HUDEP-2 (cell line): ENCODE data around the gene CIITA.
"Not testable (repeated sequence)": the region's sequence is repeated elsewhere in the genome, so short reads cannot be mapped to it uniquely, and the experiment has no call there.

Experiments used
- DNase-seq, 76 experiments: peaks; one replicate each; lab custom pipeline; 2025; ENCODE audit not compliant: unreplicated experiment in 76 of 76; lab: John Stamatoyannopoulos, UW

Gene CIITA

GRCh38 chr16:10876799-10877341 lies at the start of gene CIITA:
TSS of gene CIITA (plus strand) at chr16:10877202. CDS start at chr16:10877331, 129 bp downstream.
- peak in 36 of 76 experiments; percentile 0 to 51 (median 15) for DNase-seq

GRCh38 chr16:10827691-10828341 lies 49.2 kb upstream of the CIITA start:
- DNase-seq = no peak

- peak in 64 of 76 experiments; percentile 3 to 82 (median 49) for DNase-seq
Measured at GRCh38 chr16:10828851-10829366, 48.1 kb upstream of the CIITA start.

- DNase-seq = not testable (repeated sequence)
Measured at GRCh38 chr16:10829390-10830098, 47.5 kb upstream of the CIITA start.

GRCh38 chr16:10830240-10830639 lies 46.8 kb upstream of the CIITA start:
- not testable (repeated sequence) for DNase-seq

- no peak for DNase-seq
Measured at GRCh38 chr16:10831894-10832886, 44.8 kb upstream of the CIITA start.

- no peak for DNase-seq
Measured at GRCh38 chr16:10833271-10833670, 43.7 kb upstream of the CIITA start.

GRCh38 chr16:10834130-10834529 lies 42.9 kb upstream of the CIITA start:
- DNase-seq = no peak

GRCh38 chr16:10834766-10835165 lies 42.2 kb upstream of the CIITA start:
- DNase-seq = no peak

- DNase-seq = no peak
Measured at GRCh38 chr16:10835281-10835931, 41.6 kb upstream of the CIITA start.

GRCh38 chr16:10836174-10836853 lies 40.7 kb upstream of the CIITA start:
- no peak for DNase-seq

GRCh38 chr16:10838621-10839278 lies 38.3 kb upstream of the CIITA start:
- no peak for DNase-seq

GRCh38 chr16:10839279-10839666 lies 37.7 kb upstream of the CIITA start:
- no peak for DNase-seq

- DNase-seq = no peak
Measured at GRCh38 chr16:10840703-10841102, 36.3 kb upstream of the CIITA start.

- DNase-seq = no peak
Measured at GRCh38 chr16:10846213-10846998, 30.6 kb upstream of the CIITA start.

- DNase-seq = no peak
Measured at GRCh38 chr16:10847176-10847575, 29.8 kb upstream of the CIITA start.

GRCh38 chr16:10849736-10850477 lies 27.1 kb upstream of the CIITA start:
- no peak for DNase-seq

GRCh38 chr16:10850478-10850850 lies 26.5 kb upstream of the CIITA start:
- DNase-seq = no peak
